Naive thymus-derived CD8-positive, alpha-beta T cell (primary cell): ENCODE results near the gene C7. TPM values are rescaled to one million over a fixed set of nuclear protein-coding genes. Genes with fewer than 3 reads are reported as not detected.

Experiments
- ATAC-seq, 2 donors: fragments of 150-1000 bp; cut with Tn5 transposase in 1 of 2; sonication (Bioruptor Pico), chemical (Tn5 transposase) in 1 of 2; 1 replicate in 1 of 2; 2 replicates in 1 of 2; pipeline ENCODE4 v1.10.0; 2021; ENCODE audit warnings: mild to moderate bottlenecking in 2 of 2, moderate library complexity in 2 of 2
- POLR2A ChIA-PET: fragments of 350-600 bp; sonication (Branson Sonifier 250); formaldehyde crosslinking; loops from one replicate; lab custom pipeline; 2021; ENCODE audit warnings: antibody characterized with exemption; lab: Charles Lee
- DNase-seq, 10 donors: peaks; one replicate each; pipeline versions ENCODE4 v3.0.0 to v3.0.0-alpha.2; 2020 to 2022
- H3K27ac Mint-ChIP-seq, 10 donors: one replicate each; pipeline ENCODE4 v1.8.0; 2020 to 2022; ENCODE audit warnings: mild to moderate bottlenecking in 10 of 10, mixed read lengths in 10 of 10, moderate library complexity in 4 of 10, inconsistent platforms in 1 of 10
- H3K27me3 Mint-ChIP-seq, 5 donors: one replicate each; pipeline ENCODE4 v1.8.0; 2021 to 2022; ENCODE audit warnings: mixed read lengths in 5 of 5
- H3K36me3 Mint-ChIP-seq, 3 donors: one replicate each; pipeline ENCODE4 v1.8.0; 2020 to 2022; ENCODE audit warnings: mixed read lengths in 3 of 3, mild to moderate bottlenecking in 2 of 3, inconsistent platforms in 1 of 3
- H3K4me1 Mint-ChIP-seq, 4 donors: one replicate each; pipeline ENCODE4 v1.8.0; 2021 to 2022; ENCODE audit warnings: mixed read lengths in 4 of 4
- H3K4me3 Mint-ChIP-seq, 10 donors: one replicate each; pipeline ENCODE4 v1.8.0; 2020 to 2022; ENCODE audit warnings: mild to moderate bottlenecking in 10 of 10, mixed read lengths in 10 of 10, moderate library complexity in 6 of 10, inconsistent platforms in 1 of 10
- H3K9me3 Mint-ChIP-seq, 9 donors: one replicate each; pipeline ENCODE4 v1.8.0; 2020 to 2022; ENCODE audit warnings: mixed read lengths in 9 of 9, mild to moderate bottlenecking in 3 of 9, inconsistent platforms in 1 of 9, moderate library complexity in 1 of 9
- polyA plus RNA-seq, 3 donors: library from polyadenylated mRNA; unstranded; fragments of 300-500 nt; fragmentation: Illumina TruSeq; gene quantifications; one replicate each; pipeline ENCODE4 v1.2.3, GENCODE V29; 2021
- total RNA-seq, 8 experiments: library from RNA in 2 of 8; stranded (reverse) in 2 of 8; gene quantifications; one replicate each; pipeline ENCODE4 v1.2.3 and lab custom pipeline; 2021 to 2026

Gene C7
- total and polyA plus RNA-seq, 5 experiments from 2014 or later, result 0.10 TPM; not detected in 4

- Mint-ChIP-seq H3K27ac (no peak overlapping the region), H3K4me3 (peak overlapping the region in 1 of 10 donors; percentile 25), H3K4me1 (no peaks in the 10 kb centered on the region), H3K36me3 (peaks cover 0 to 8% (median 0%) of the 10 kb centered on the region in 3 donors), H3K27me3 (peaks cover 6 to 47% (median 11%) of the 10 kb centered on the region in 5 donors), H3K9me3 (peaks cover 0 to 14% (median 7%) of the 10 kb centered on the region in 9 donors)
- POLR2A ChIA-PET, result no interaction called here
- ATAC-seq (no peak), DNase-seq (no peak)
Measured at GRCh38 chr5:40983781-40984180, 74.5 kb downstream of the C7 start.

GRCh38 chr5:40984884-40985283 is 75.6 kb downstream of the C7 start:
- Mint-ChIP-seq H3K27ac (no peak overlapping the region), H3K9me3 (peaks cover 0 to 14% (median 7%) of the 10 kb centered on the region in 9 donors), H3K4me1 (no peaks in the 10 kb centered on the region), H3K4me3 (no peak overlapping the region), H3K36me3 (peaks cover 0 to 8% (median 0%) of the 10 kb centered on the region in 3 donors), H3K27me3 (peaks cover 5 to 40% (median 11%) of the 10 kb centered on the region in 5 donors)
- no peak for ATAC-seq
- DNase-seq, result no peak
- POLR2A ChIA-PET, result no interaction called here

GRCh38 chr5:40985501-40985900 is 76.2 kb downstream of the C7 start:
- DNase-seq (no peak), ATAC-seq (no peak)
- peaks cover 0 to 8% (median 0%) of the 10 kb centered on the region in 3 donors for H3K36me3 Mint-ChIP-seq
- no peaks in the 10 kb centered on the region for H3K4me1 Mint-ChIP-seq
- no peak overlapping the region for H3K4me3 Mint-ChIP-seq
- peaks cover 0 to 14% (median 7%) of the 10 kb centered on the region in 9 donors for H3K9me3 Mint-ChIP-seq
- no peak overlapping the region for H3K27ac Mint-ChIP-seq
- peaks cover 4 to 39% (median 13%) of the 10 kb centered on the region in 5 donors for H3K27me3 Mint-ChIP-seq
- POLR2A ChIA-PET, result no interaction called here

GRCh38 chr5:40986666-40987065 is 77.4 kb downstream of the C7 start:
- ATAC-seq, result no peak
- peaks cover 0 to 8% (median 0%) of the 10 kb centered on the region in 3 donors for H3K36me3 Mint-ChIP-seq

GRCh38 chr5:40987349-40987748 is 78.1 kb downstream of the C7 start:
- no peak for DNase-seq
- Mint-ChIP-seq H3K9me3 (peaks cover 0 to 14% (median 7%) of the 10 kb centered on the region in 9 donors), H3K27ac (no peak overlapping the region), H3K4me3 (no peak overlapping the region), H3K36me3 (peaks cover 0 to 8% (median 0%) of the 10 kb centered on the region in 3 donors), H3K4me1 (no peaks in the 10 kb centered on the region), H3K27me3 (peaks cover 4 to 24% (median 7%) of the 10 kb centered on the region in 5 donors)
- POLR2A ChIA-PET, result no interaction called here
- no peak for ATAC-seq

More at GRCh38 chr5:40986666-40987065, 77.4 kb downstream of the C7 start:
- Mint-ChIP-seq H3K27me3 (peaks cover 4 to 27% (median 11%) of the 10 kb centered on the region in 5 donors), H3K4me3 (no peak overlapping the region), H3K4me1 (no peaks in the 10 kb centered on the region), H3K27ac (no peak overlapping the region), H3K9me3 (peaks cover 0 to 14% (median 7%) of the 10 kb centered on the region in 9 donors)
- DNase-seq, result no peak
- POLR2A ChIA-PET, result no interaction called here

- POLR2A ChIA-PET, result no interaction called here
- no peak for ATAC-seq
- Mint-ChIP-seq H3K27ac (no peak overlapping the region), H3K9me3 (peaks cover 0 to 14% (median 6%) of the 10 kb centered on the region in 9 donors), H3K4me3 (no peak overlapping the region), H3K27me3 (peaks cover 0 to 14% (median 2%) of the 10 kb centered on the region in 5 donors), H3K36me3 (peaks cover 0 to 8% (median 0%) of the 10 kb centered on the region in 3 donors), H3K4me1 (no peaks in the 10 kb centered on the region)
- no peak for DNase-seq
Measured at GRCh38 chr5:40988746-40989510, 79.6 kb downstream of the C7 start.

GRCh38 chr5:40991168-40991980 is 82.1 kb downstream of the C7 start:
- Mint-ChIP-seq H3K27ac (no peak overlapping the region), H3K27me3 (peaks cover 0 to 5% (median 2%) of the 10 kb centered on the region in 5 donors), H3K4me3 (no peak overlapping the region), H3K9me3 (peaks cover 0 to 13% (median 6%) of the 10 kb centered on the region in 9 donors), H3K36me3 (peaks cover 0 to 8% (median 0%) of the 10 kb centered on the region in 3 donors), H3K4me1 (no peaks in the 10 kb centered on the region)
- ATAC-seq (no peak), DNase-seq (no peak)
- POLR2A ChIA-PET, result no interaction called here

- DNase-seq (no peak), ATAC-seq (no peak)
- no peaks in the 10 kb centered on the region for H3K4me1 Mint-ChIP-seq
- POLR2A ChIA-PET, result no interaction called here
- H3K27me3 Mint-ChIP-seq, result peaks cover 0 to 2% (median under 1%) of the 10 kb centered on the region in 5 donors
- H3K4me3 Mint-ChIP-seq, result no peak overlapping the region
- no peak overlapping the region for H3K27ac Mint-ChIP-seq
- peaks cover 0 to 6% (median 4%) of the 10 kb centered on the region in 9 donors for H3K9me3 Mint-ChIP-seq
- H3K36me3 Mint-ChIP-seq, result peaks cover 0 to 2% (median 0%) of the 10 kb centered on the region in 3 donors
Measured at GRCh38 chr5:40991981-40992559, 82.8 kb downstream of the C7 start.

- POLR2A ChIA-PET, result no interaction called here
- H3K4me3 Mint-ChIP-seq, result no peak overlapping the region
- peaks cover 2 to 9% (median 3%) of the 10 kb centered on the region in 5 donors for H3K27me3 Mint-ChIP-seq
- no peaks in the 10 kb centered on the region for H3K36me3 Mint-ChIP-seq
- no peaks in the 10 kb centered on the region for H3K9me3 Mint-ChIP-seq
- H3K4me1 Mint-ChIP-seq, result no peaks in the 10 kb centered on the region
- no peak for DNase-seq
- no peak overlapping the region for H3K27ac Mint-ChIP-seq
- no peak for ATAC-seq
Measured at GRCh38 chr5:40995801-40996586, 86.7 kb downstream of the C7 start.

GRCh38 chr5:40999142-40999541 is 89.8 kb downstream of the C7 start:
- H3K27ac Mint-ChIP-seq, result no peak overlapping the region
- no peak for ATAC-seq
- POLR2A ChIA-PET, result no interaction called here

GRCh38 chr5:40999966-41000365 is 90.7 kb downstream of the C7 start:
- no peak overlapping the region for H3K27ac Mint-ChIP-seq
- DNase-seq (no peak), ATAC-seq (no peak)
- POLR2A ChIA-PET, result no interaction called here
- H3K9me3 Mint-ChIP-seq, result no peaks in the 10 kb centered on the region
- H3K4me1 Mint-ChIP-seq, result no peaks in the 10 kb centered on the region
- H3K36me3 Mint-ChIP-seq, result no peaks in the 10 kb centered on the region
- H3K27me3 Mint-ChIP-seq, result peaks cover 3 to 9% (median 4%) of the 10 kb centered on the region in 5 donors
- no peak overlapping the region for H3K4me3 Mint-ChIP-seq

More at GRCh38 chr5:40999142-40999541, 89.8 kb downstream of the C7 start:
- Mint-ChIP-seq H3K4me1 (no peaks in the 10 kb centered on the region), H3K27me3 (peaks cover 2 to 9% (median 4%) of the 10 kb centered on the region in 5 donors), H3K4me3 (no peak overlapping the region), H3K9me3 (no peaks in the 10 kb centered on the region), H3K36me3 (no peaks in the 10 kb centered on the region)
- no peak for DNase-seq
